Measurements from ENCODE around the gene AP3S2. TPM values are rescaled to one million over a fixed set of nuclear protein-coding genes. Genes with fewer than 3 reads are reported as not detected.

AP3S2 gene
- total and polyA plus RNA-seq, 2 of the 8 experiments (the other 6 are each of a cell fraction or from before 2014, with no cell fraction given) = 19.2 to 45.4 TPM

Small RNA genes lying within 50 kb of the gene (microRNA-seq; reads per million reads assigned to microRNA genes)
- gene MIR5009 (ENCODE audit: borderline microRNAs expressed in 2 of 2, borderline number of aligned reads in 2 of 2, borderline replicate concordance in 1 of 2) (0 to 0.23 reads per million in 2 experiments), gene MIR5094 (ENCODE audit: borderline microRNAs expressed in 2 of 2, borderline number of aligned reads in 2 of 2, borderline replicate concordance in 1 of 2) (0.20 to 0.23 reads per million in 2 experiments)

Small RNA genes lying within 50 kb of the gene (small RNA-seq; reads per million reads assigned to genes)
- gene MIR5009 (ENCODE audit: insufficient read depth) = 2.4 reads per million, percentile 26 among the genes with 10 or more reads in this experiment
- gene MIR5094 (ENCODE audit: insufficient read depth) = 17.3 reads per million, percentile 90 among the genes with 10 or more reads in this experiment
- gene RNU6-1111P (ENCODE audit: insufficient read depth) = not detected
- gene RNU7-111P (ENCODE audit: insufficient read depth) = not detected

Other genes with a start within 250 kb of the AP3S2 start
- gene KIF7, start 238.5 kb downstream of the AP3S2 start, total RNA-seq (2021; fragmentation: NEBNext Ultra II Directional; extraction: Animal tissue kit (Norgen Biotek cat#: 25700)) = 14.0 TPM in 2 replicates
- gene KIF7, start 238.5 kb downstream of the AP3S2 start, polyA plus RNA-seq (2011; rRNA removed) = 4.9 and 7.0 TPM in 2 replicates
- 0.11 TPM in 1 of 2 replicates, not detected in the other for gene PLIN1, start 214.6 kb downstream of the AP3S2 start, total RNA-seq (2021; fragmentation: NEBNext Ultra II Directional; extraction: Animal tissue kit (Norgen Biotek cat#: 25700))
- 0.33 and 0.41 TPM in 2 replicates for gene PLIN1, start 214.6 kb downstream of the AP3S2 start, polyA plus RNA-seq (2011; rRNA removed)
- gene PEX11A, start 203.2 kb downstream of the AP3S2 start, total RNA-seq (2021; fragmentation: NEBNext Ultra II Directional; extraction: Animal tissue kit (Norgen Biotek cat#: 25700)) = 2.2 and 2.9 TPM in 2 replicates
- 2.3 and 3.0 TPM in 2 replicates for gene PEX11A, start 203.2 kb downstream of the AP3S2 start, polyA plus RNA-seq (2011; rRNA removed)
- gene WDR93, start 203.2 kb downstream of the AP3S2 start, total RNA-seq (2021; fragmentation: NEBNext Ultra II Directional; extraction: Animal tissue kit (Norgen Biotek cat#: 25700)) = not detected in 2 replicates
- gene WDR93, start 203.2 kb downstream of the AP3S2 start, polyA plus RNA-seq (2011; rRNA removed) = 0.03 and 0.08 TPM in 2 replicates
- gene MESP1, start 142.7 kb downstream of the AP3S2 start, total RNA-seq (2021; fragmentation: NEBNext Ultra II Directional; extraction: Animal tissue kit (Norgen Biotek cat#: 25700)) = 0.15 TPM in 1 of 2 replicates, not detected in the other
- 0.23 and 0.28 TPM in 2 replicates for gene MESP1, start 142.7 kb downstream of the AP3S2 start, polyA plus RNA-seq (2011; rRNA removed)
- 0.35 and 0.38 TPM in 2 replicates for gene MESP2, start 117.7 kb downstream of the AP3S2 start, total RNA-seq (2021; fragmentation: NEBNext Ultra II Directional; extraction: Animal tissue kit (Norgen Biotek cat#: 25700))
- 0.80 and 1.6 TPM in 2 replicates for gene MESP2, start 117.7 kb downstream of the AP3S2 start, polyA plus RNA-seq (2011; rRNA removed)
- gene ANPEP, start 79.1 kb downstream of the AP3S2 start, total RNA-seq (2021; fragmentation: NEBNext Ultra II Directional; extraction: Animal tissue kit (Norgen Biotek cat#: 25700)) = 1.6 and 2.2 TPM in 2 replicates
- gene ANPEP, start 79.1 kb downstream of the AP3S2 start, polyA plus RNA-seq (2011; rRNA removed) = 2.0 and 3.3 TPM in 2 replicates
- 3.1 and 3.9 TPM in 2 replicates for gene ARPIN, start 19.0 kb upstream of the AP3S2 start, total RNA-seq (2021; fragmentation: NEBNext Ultra II Directional; extraction: Animal tissue kit (Norgen Biotek cat#: 25700))
- gene ARPIN, start 19.0 kb upstream of the AP3S2 start, polyA plus RNA-seq (2011; rRNA removed) = 3.1 and 3.6 TPM in 2 replicates
- 24.0 and 26.2 TPM in 2 replicates for gene ZNF710, start 107.3 kb upstream of the AP3S2 start, total RNA-seq (2021; fragmentation: NEBNext Ultra II Directional; extraction: Animal tissue kit (Norgen Biotek cat#: 25700))
- gene ZNF710, start 107.3 kb upstream of the AP3S2 start, polyA plus RNA-seq (2011; rRNA removed) = 10.5 and 14.4 TPM in 2 replicates
- gene IDH2, start 208.5 kb upstream of the AP3S2 start, total RNA-seq (2021; fragmentation: NEBNext Ultra II Directional; extraction: Animal tissue kit (Norgen Biotek cat#: 25700)) = 64.2 and 64.6 TPM in 2 replicates
- 79.7 and 84.6 TPM in 2 replicates for gene IDH2, start 208.5 kb upstream of the AP3S2 start, polyA plus RNA-seq (2011; rRNA removed)